ENCODE measurements around the gene GAPDH. TPM values are rescaled to one million over a fixed set of nuclear protein-coding genes. Genes with fewer than 3 reads are reported as not detected.
A peak's percentile ranks its signal among the peaks of the same experiment; 100 is the strongest.

Gene GAPDH
- total and polyA plus RNA-seq, 2 donors (not counting 1 experiment from before 2014, with no cell fraction given) = 6,255 to 8,983 TPM

DNA sequence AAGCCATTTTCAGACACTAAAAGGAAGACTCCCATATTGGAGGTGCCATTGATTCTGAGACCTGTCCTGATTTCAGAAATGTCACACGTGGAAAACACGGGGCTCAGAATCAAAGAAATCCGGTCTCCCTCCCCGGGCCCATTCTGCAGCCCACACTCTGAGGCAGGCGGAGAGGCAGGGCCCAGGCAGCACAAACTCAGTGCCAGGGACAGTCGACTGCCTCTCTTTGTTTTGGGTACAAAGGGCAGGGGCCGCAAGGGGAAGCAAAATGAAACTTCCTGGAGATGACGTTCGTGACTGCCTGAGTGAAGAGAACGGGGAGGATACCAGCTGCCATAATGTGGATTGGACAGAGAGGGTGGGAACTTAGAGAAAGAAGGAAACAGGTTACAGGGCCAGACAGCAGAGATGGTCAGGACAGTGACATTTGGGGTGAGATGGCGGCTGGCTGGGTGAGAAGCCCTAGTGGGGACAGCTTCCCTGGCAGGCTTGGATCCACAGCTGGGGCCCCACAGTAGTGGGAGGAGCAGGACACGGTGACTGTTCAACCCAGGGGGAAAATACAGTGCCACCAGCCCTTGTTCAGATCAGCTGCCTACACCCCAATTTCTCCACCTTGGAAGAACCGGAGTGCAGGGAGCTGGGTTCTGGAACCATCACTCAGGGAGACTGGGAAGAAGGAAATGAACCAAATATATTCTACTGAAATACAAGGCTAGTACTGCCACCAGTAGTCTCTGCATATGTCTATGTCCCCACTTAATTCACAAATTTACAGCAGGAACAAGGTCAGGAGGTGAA is 8.1 kb downstream of the GAPDH start:
- Histone ChIP-seq H3K4me3 (replicated peaks in 1 of 4; ENCODE audit: control extremely low read depth in 1 of 4, insufficient read depth in 1 of 4, low read depth in 3 of 4, low read length in 4 of 4) (no peak overlapping the region), H3K27ac (ENCODE audit: insufficient read depth, low read length) (peak overlapping the region; percentile 15), H3K4me1 (ENCODE audit: control insufficient read depth, extremely low read depth, insufficient read depth, low read length) (peaks cover 15% of the 10 kb centered on the region), H3K79me2 (ENCODE audit: control insufficient read depth, insufficient read depth, low read length) (peaks cover 36% of the 10 kb centered on the region), H3K9me3 (ENCODE audit: control insufficient read depth, insufficient read depth, low read depth, low read length) (no peaks in the 10 kb centered on the region), H3K4me2 (ENCODE audit: extremely low read depth, insufficient read depth, low read length) (no peak overlapping the region), H4K20me1 (ENCODE audit: control insufficient read depth, extremely low read depth, insufficient read depth, low read length) (no peaks in the 10 kb centered on the region), H3K27me3 (ENCODE audit: control insufficient read depth, insufficient read depth, low read length) (no peaks in the 10 kb centered on the region), H2AFZ (ENCODE audit: low read length) (no peak overlapping the region), H3K9ac (ENCODE audit: insufficient read depth, low read length) (no peak overlapping the region), H3K36me3 (ENCODE audit: control insufficient read depth, insufficient read depth, low read length) (peaks cover 27% of the 10 kb centered on the region)
- DNase-seq (ENCODE audit: low read depth in 2 of 2) = no peak
- TF ChIP-seq EZH2 (IDR thresholded peaks at IDR 0.05; ENCODE audit: low read length, missing control alignments) (no peak), CTCF (conservative IDR thresholded peaks at IDR 0.05 in 1 of 2, IDR thresholded peaks at IDR 0.05 in 1 of 2; ENCODE audit: low read depth in 1 of 2, low read length in 2 of 2) (no peak)

GRCh38 chr12:6546016-6546415 is 11.7 kb downstream of the GAPDH start:
- Histone ChIP-seq H3K4me3 (replicated peaks in 1 of 4; ENCODE audit: control extremely low read depth in 1 of 4, insufficient read depth in 1 of 4, low read depth in 3 of 4, low read length in 4 of 4) (no peak overlapping the region), H4K20me1 (ENCODE audit: control insufficient read depth, extremely low read depth, insufficient read depth, low read length) (no peaks in the 10 kb centered on the region), H3K4me1 (ENCODE audit: control insufficient read depth, extremely low read depth, insufficient read depth, low read length) (peaks cover 34% of the 10 kb centered on the region), H3K27ac (ENCODE audit: insufficient read depth, low read length) (no peak overlapping the region), H2AFZ (ENCODE audit: low read length) (no peak overlapping the region), H3K9ac (ENCODE audit: insufficient read depth, low read length) (no peak overlapping the region), H3K27me3 (ENCODE audit: control insufficient read depth, insufficient read depth, low read length) (no peaks in the 10 kb centered on the region), H3K4me2 (ENCODE audit: extremely low read depth, insufficient read depth, low read length) (no peak overlapping the region), H3K9me3 (ENCODE audit: control insufficient read depth, insufficient read depth, low read depth, low read length) (no peaks in the 10 kb centered on the region), H3K36me3 (ENCODE audit: control insufficient read depth, insufficient read depth, low read length) (peaks cover 21% of the 10 kb centered on the region), H3K79me2 (ENCODE audit: control insufficient read depth, insufficient read depth, low read length) (peaks cover 55% of the 10 kb centered on the region)
- DNase-seq (ENCODE audit: low read depth in 2 of 2) = no peak
- no peak for TF ChIP-seq CTCF (conservative IDR thresholded peaks at IDR 0.05 in 1 of 2, IDR thresholded peaks at IDR 0.05 in 1 of 2; ENCODE audit: low read depth in 1 of 2, low read length in 2 of 2)
- TF ChIP-seq EZH2 (IDR thresholded peaks at IDR 0.05; ENCODE audit: low read length, missing control alignments) = no peak

DNA sequence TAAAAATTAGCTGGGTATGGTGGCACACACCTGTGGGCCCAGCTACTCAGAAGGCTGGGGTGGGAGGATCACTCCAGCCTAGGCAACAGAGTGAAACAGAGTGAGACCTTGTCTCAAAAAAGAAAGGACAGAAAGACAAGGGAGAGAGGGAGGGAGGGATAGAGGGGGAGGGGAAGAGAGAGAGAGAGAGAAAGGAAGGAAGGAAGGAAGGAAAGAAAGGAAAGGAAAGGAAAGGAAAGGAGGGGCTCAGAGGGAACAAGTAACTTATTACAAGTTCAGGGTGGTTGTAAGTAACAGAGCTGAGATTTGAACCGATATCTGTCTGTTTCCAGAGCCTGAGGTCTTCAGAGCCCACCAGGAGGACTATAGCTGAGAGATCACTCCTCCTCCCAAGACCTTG is 13.2 kb downstream of the GAPDH start:
- H3K27me3 ChIP-seq (ENCODE audit: control insufficient read depth, insufficient read depth, low read length) = no peaks in the 10 kb centered on the region
- no peak overlapping the region for H2AFZ ChIP-seq (ENCODE audit: low read length)
- H4K20me1 ChIP-seq (ENCODE audit: control insufficient read depth, extremely low read depth, insufficient read depth, low read length) = no peaks in the 10 kb centered on the region
- peaks cover 65% of the 10 kb centered on the region for H3K79me2 ChIP-seq (ENCODE audit: control insufficient read depth, insufficient read depth, low read length)
- H3K27ac ChIP-seq (ENCODE audit: insufficient read depth, low read length) = peak overlapping the region; percentile 97
- no peaks in the 10 kb centered on the region for H3K9me3 ChIP-seq (ENCODE audit: control insufficient read depth, insufficient read depth, low read depth, low read length)
- H3K4me2 ChIP-seq (ENCODE audit: extremely low read depth, insufficient read depth, low read length) = peak overlapping the region; percentile 85
- no peak overlapping the region for H3K9ac ChIP-seq (ENCODE audit: insufficient read depth, low read length)
- H3K4me3 ChIP-seq (replicated peaks in 1 of 4; ENCODE audit: control extremely low read depth in 1 of 4, insufficient read depth in 1 of 4, low read depth in 3 of 4, low read length in 4 of 4) = peak overlapping the region in 2 of 4 experiments; percentile 14 to 47
- TF ChIP-seq EZH2 (IDR thresholded peaks at IDR 0.05; ENCODE audit: low read length, missing control alignments) = no peak
- no peak for TF ChIP-seq CTCF (conservative IDR thresholded peaks at IDR 0.05 in 1 of 2, IDR thresholded peaks at IDR 0.05 in 1 of 2; ENCODE audit: low read depth in 1 of 2, low read length in 2 of 2)
- no peak for DNase-seq (ENCODE audit: low read depth in 2 of 2)
- peaks cover 20% of the 10 kb centered on the region for H3K36me3 ChIP-seq (ENCODE audit: control insufficient read depth, insufficient read depth, low read length)
- H3K4me1 ChIP-seq (ENCODE audit: control insufficient read depth, extremely low read depth, insufficient read depth, low read length) = peaks cover 43% of the 10 kb centered on the region

All from fibroblast of lung (primary cell).